Anterior cingulate cortex (tissue), 58 donors: ENCODE measurements around the gene MRPL52.
"Not testable (repeated sequence)": the region's sequence is repeated elsewhere in the genome, so short reads cannot be mapped to it uniquely, and the experiment has no call there.

Experiments
- DNase-seq, 58 donors: peaks; one replicate each; lab custom pipeline; 2025; lab: John Stamatoyannopoulos, UW

The MRPL52 gene

GRCh38 chr14:22829661-22830442, at the start of gene MRPL52:
Gene MRPL52 (plus strand): TSS chr14:22829887. CDS start chr14:22829913, 26 bp downstream.
- DNase-seq = peak in 57 of 58 donors; percentile 31 to 94 (median 85)

- peak in 2 of 58 donors; percentile 15 to 32 for DNase-seq
Measured at GRCh38 chr14:22780105-22780679, 49.5 kb upstream of the MRPL52 start.

DNA sequence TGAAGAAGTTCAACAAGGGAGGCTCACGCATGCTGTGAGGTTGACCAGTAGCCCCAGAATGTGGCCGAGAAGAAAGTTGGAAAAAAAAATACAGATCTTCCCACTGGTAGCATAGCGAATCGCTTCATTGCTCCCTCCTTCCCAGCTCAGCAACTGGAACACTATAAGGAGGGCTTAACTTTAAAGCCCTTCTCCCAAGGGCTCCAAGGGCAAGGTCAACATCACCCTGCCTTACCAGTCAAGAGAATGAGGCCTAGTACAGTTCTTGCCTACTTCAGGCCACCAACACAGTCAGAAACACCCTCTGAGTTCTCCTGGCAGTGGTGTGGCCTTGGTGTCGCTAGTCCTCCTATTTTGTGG, 48.8 kb upstream of the MRPL52 start:
- no peak for DNase-seq

GRCh38 chr14:22781301-22781991, 48.2 kb upstream of the MRPL52 start:
- no peak for DNase-seq

DNA sequence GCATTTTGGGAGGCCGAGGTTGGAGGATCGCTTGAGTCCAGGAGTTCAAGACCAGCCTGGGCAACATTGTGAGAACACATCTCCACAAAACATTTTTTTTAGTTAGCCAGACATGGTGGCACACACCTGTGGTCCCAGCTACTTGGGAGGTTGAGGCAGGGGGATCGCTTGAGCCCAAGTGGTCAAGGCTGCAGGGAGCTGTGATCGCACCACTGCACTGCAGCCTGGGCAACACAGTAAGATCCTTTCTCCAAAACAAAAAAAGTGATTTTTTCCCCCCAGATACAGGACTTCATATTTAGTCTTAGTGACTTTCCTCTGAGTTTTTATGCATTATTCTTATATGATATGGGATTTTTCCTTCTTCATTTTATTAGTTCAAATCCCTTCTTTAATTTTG, 43.0 kb upstream of the MRPL52 start:
- no peak for DNase-seq

GRCh38 chr14:22791301-22791700, 38.4 kb upstream of the MRPL52 start:
- no peak for DNase-seq

DNA sequence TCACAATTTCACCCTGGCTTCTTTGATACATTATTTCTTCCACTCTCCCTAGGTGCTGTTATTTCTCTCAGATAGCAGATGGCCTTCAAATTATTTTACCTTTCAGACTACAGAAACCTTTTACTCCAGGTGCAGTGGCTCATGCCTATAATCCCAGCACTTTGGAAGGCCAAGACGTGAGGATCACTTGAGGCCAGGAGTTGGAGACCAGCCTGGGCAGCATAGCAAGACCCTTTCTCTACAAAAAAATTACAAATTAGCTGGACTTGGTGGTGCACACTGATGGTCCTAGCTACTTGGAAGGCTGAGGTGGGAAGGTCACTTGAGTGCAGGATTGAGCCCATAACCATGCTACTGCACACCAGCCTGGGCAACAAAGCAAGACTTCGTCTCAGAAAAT, 37.5 kb upstream of the MRPL52 start:
- no peak for DNase-seq

- not testable (repeated sequence) for DNase-seq
Measured at GRCh38 chr14:22793550-22793949, 36.1 kb upstream of the MRPL52 start.

DNA sequence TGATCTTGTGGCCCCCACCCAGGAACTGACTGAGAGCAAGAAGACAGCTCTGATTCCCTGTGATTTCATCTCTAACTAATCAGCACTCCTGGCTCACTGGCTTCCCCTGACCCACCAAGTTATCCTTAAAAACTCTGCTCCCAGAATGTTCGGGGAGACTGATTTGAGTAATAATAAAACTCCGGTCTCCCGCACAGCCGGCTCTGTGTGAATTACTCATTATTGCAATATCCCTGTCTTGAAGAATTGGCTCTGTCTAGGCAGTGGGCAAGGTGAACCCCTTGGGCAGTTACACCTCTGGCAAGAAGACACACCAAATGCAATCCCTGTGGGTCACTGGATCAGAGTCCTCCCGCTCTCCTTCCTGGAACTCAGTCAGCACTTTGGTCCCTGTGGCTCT, 35.7 kb upstream of the MRPL52 start:
- no peak for DNase-seq

DNA sequence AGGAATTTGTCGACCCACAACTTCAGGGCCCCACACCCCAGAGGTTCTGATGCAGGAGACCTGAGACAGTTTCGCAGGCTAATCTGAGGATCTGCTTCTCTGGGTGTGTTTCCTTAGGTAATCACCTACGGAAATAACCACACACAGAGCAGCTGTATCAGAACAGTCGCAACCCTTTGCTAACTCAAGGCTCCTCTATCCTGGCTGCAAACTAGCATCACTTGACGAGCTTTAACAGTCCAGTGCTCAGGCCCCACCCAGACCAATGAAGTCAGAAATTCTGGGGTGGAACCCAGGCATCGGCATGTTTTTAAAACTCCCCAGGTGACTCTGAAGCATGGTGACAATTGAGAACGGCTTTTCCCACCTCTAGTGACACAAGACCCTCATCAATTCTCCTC, 35.1 kb upstream of the MRPL52 start:
- no peak for DNase-seq

DNA sequence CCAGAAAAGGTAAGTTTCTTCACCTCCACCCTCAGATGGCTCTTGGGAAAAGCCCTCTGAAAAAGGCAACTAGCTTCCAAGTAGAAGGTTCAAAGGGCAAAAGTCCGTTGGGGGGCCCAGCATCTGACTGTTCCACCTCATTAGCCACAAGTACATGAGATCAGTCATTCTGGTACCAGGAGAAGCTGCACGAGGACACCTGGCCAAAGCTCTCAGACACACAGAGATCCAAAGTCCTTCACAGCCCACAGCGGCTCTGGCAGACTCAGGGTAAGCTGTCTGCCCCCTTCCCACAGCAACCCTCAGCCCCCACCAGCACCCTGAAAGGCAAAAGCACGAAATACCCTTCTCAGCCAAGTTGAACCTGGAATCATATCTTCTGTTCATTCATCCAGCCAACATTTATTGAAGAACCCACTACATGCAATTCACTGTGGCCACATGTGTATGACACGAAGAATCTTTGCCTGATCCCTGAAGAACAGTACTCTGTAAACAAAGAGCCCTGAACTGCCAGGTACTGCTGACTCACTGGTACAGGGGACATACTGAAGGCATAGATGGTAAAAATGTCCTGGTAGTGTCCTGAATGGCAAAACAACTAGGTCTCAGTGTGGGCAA, 33.5 kb upstream of the MRPL52 start:
- no peak for DNase-seq

GRCh38 chr14:22797017-22797917, 32.4 kb upstream of the MRPL52 start:
- no peak for DNase-seq

DNA sequence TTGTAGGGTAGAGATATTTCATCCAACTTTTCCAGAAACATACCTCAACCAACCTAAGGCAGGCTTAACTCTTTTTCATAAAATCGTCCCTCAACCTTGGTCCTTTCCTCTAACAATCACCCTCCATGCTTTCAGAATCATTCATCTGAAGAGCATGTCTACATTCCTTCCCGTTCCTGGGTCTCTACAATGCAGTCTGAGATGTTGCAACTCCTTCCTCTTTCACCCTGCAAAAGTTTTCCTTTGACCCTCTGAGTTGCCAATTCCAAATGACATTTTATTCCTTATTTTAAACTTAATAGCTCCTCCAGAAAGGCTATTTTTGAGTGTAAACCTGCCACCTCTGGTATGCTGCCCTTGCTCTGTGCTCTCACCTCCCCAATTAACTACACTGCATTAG, 31.2 kb upstream of the MRPL52 start:
- no peak for DNase-seq

- DNase-seq = no peak
Measured at GRCh38 chr14:22800346-22800745, 29.3 kb upstream of the MRPL52 start.

DNA sequence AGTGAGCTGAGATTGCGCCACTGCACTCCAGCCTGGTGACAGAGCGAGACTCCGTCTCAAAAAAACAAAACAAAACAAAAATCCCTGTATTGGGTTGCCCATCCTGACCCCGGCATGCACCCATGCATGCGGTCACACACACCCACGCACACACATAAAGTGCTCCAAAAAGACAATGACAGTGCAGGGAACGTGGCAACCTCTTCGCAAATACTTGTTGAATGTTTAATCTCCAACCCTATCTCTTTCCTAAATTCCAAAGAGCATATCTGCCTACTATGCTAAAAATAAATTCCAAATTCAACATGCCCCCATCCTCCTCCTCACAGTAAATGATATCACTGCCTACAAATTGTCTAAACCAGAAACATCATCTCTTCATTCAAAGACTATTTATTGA, 28.0 kb upstream of the MRPL52 start:
- no peak for DNase-seq

DNA sequence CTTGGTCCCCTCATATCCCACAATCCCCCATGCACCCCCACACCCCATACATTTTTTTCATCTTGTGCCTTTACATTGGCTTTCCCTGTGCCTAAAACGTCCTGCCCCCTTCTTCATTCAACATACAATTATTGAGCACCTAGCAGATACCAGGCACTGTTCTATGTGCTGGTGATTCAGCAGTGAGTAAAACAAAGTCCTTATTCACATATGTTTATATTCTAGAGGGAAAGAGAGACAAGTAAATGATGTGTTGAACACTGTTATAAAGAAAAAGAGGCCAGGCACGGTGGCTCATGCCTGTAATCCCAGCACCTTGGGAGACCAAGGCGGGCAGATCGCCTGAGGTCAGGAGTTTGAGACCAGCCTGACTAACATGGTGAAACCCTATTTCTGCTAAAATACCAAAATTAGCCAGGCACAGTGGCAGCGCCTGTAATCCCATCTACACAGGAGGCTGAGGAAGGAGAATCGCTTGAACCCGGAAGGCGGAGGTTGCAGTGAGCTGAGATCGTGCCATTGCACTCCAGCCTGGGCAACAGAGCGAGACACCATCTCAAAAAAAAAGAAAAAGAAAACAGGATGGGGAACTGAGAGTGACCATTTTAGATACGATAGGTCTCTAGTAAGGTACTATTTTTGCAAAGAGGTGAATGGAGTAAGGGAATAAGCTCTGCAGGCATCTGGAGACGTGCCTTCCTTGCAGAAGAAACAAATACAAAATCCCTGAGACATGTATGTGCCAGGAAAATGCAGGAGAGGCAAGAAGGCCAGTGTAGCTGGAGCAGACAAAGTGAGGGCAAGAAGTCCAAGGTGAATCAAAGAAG, 26.6 kb upstream of the MRPL52 start:
- no peak for DNase-seq

DNA sequence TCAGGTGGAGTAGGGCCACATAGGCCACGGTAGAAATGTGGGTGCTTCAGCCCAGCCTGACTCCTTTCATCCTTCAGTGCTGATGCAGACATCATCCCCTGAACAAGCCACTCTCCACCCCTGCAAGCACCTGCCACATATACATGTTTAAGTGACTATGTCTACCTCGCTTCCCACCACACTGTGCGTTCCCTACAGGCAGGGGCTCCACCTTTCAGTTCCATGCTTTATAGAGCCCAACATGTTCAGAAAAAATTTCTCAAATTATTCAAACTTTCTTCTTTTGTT, 26.1 kb upstream of the MRPL52 start:
- DNase-seq = no peak

GRCh38 chr14:22805235-22805634, 24.5 kb upstream of the MRPL52 start:
- not testable (repeated sequence) for DNase-seq

DNA sequence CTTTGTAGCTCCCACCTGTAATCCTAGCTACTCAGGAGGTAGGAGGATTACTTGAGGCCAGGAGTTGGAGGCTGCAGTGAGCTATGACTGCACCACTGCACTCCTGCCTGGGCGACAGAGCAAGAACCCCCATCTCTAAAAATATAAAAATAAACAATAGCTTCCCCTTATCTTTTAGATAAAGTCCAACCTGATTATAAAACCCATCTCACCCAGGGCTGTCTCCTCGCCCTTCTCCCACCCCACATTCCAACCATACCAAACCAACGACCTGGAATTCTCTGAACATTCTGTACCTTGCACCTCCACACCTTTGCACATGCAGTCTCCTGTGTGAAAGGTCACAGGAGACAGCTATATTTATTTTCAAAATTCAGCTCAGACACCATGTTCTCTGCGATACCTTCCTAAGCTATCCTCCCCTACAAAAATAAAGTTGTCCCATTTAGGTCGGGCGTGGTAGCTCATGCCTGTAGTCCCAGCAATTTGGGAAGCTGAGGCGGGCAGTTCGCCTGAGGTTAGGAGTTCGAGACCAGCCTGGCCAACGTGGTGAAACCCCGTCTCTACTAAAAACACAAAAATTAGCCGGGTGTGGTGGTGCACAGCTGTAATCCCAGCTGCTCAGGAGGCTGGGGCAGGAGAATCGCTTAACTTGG, 22.1 kb upstream of the MRPL52 start:
- DNase-seq = no peak
